Osteocyte (in vitro differentiated cells): ENCODE results near the gene LRCH1. TPM values are rescaled to one million over a fixed set of nuclear protein-coding genes. Genes with fewer than 3 reads are reported as not detected.
A peak's percentile ranks its signal among the peaks of the same experiment; 100 is the strongest.

Experiments used
- DNase-seq: peaks from one replicate; pipeline ENCODE4 v3.0.0; 2021; ENCODE audit warnings: mixed read lengths; ENCODE audit not compliant: unreplicated experiment; ENCODE audit errors: extremely low spot score
- H3K27ac Mint-ChIP-seq: one replicate; pipeline ENCODE4 v1.8.0; 2021; ENCODE audit warnings: mild to moderate bottlenecking, mixed read lengths; ENCODE audit not compliant: unreplicated experiment
- H3K27me3 Mint-ChIP-seq: one replicate; pipeline ENCODE4 v1.8.0; 2021; ENCODE audit warnings: mixed read lengths; ENCODE audit not compliant: unreplicated experiment
- H3K36me3 Mint-ChIP-seq: one replicate; pipeline ENCODE4 v1.8.0; 2021; ENCODE audit warnings: mixed read lengths; ENCODE audit not compliant: unreplicated experiment
- H3K4me1 Mint-ChIP-seq: one replicate; pipeline ENCODE4 v1.8.0; 2021; ENCODE audit warnings: mixed read lengths; ENCODE audit not compliant: unreplicated experiment
- H3K4me3 Mint-ChIP-seq: one replicate; pipeline ENCODE4 v1.8.0; 2021; ENCODE audit warnings: mild to moderate bottlenecking, moderate library complexity, mixed read lengths; ENCODE audit not compliant: unreplicated experiment
- H3K9me3 Mint-ChIP-seq: one replicate; pipeline ENCODE4 v1.8.0; 2021; ENCODE audit warnings: mixed read lengths; ENCODE audit not compliant: unreplicated experiment
- CTCF ChIP-seq: fragments of 200-600 bp; sonication (generic); IDR thresholded peaks from 2 replicates; pipeline ENCODE4 v1.5.0; 2021; ENCODE audit warnings: antibody characterized with exemption, mild to moderate bottlenecking, moderate library complexity
- total RNA-seq: library from RNA; stranded (reverse); gene quantifications from 2 replicates; pipeline ENCODE4 v1.2.1, GENCODE V29; 2021

LRCH1 gene
- total RNA-seq, 1 donor from 2014 or later: 13.9 TPM

DNA sequence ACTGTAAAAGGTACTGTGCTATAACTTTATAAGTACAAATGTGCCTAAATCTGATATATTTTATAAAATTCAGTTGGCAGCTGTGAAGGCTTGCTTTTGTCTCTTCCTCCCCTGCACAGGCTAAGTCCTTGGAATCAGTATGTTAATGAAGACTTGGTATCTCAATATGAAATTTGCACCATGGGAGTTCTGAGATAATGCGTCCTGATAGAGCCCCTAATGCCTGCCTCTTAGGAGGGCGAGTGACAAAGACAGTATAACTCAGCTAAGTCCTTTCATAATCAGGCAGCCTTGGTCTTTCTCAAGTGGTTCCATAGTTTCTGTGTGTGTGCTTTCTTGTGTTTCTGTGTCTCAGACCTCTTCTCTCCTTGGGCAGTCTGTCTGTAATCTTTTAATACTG, 14.7 kb downstream of the LRCH1 start:
- Mint-ChIP-seq H3K36me3 (no peaks in the 10 kb centered on the region), H3K4me1 (peaks cover 28% of the 10 kb centered on the region), H3K27me3 (no peaks in the 10 kb centered on the region), H3K9me3 (no peaks in the 10 kb centered on the region), H3K4me3 (no peak overlapping the region), H3K27ac (no peak overlapping the region)
- DNase-seq: no peak
- TF ChIP-seq CTCF: no peak

DNA sequence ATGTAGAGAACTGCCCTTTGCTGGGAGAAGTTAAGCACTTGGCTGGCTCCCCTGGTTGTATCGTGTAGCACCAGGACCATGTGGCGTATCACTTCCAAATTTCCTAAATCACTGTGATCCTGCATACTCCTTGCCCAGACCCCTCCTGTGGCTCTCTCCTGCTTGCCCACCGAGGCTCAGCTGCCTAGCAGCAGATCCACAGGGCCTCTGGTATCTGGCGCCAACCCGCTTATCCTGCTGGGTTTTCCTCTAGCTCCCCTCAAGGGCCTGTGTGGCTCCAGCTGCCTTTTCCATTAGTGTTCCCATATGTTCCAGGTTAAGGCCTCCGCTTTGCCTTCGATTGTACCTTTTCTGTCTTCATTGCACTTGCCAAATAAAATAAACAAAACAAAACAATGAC, 16.5 kb downstream of the LRCH1 start:
- no peaks in the 10 kb centered on the region for H3K9me3 Mint-ChIP-seq
- peaks cover 28% of the 10 kb centered on the region for H3K4me1 Mint-ChIP-seq
- H3K36me3 Mint-ChIP-seq: no peaks in the 10 kb centered on the region
- TF ChIP-seq CTCF: no peak
- no peak overlapping the region for H3K4me3 Mint-ChIP-seq
- no peak for DNase-seq
- H3K27me3 Mint-ChIP-seq: no peaks in the 10 kb centered on the region
- no peak overlapping the region for H3K27ac Mint-ChIP-seq

- H3K9me3 Mint-ChIP-seq: no peaks in the 10 kb centered on the region
- no peaks in the 10 kb centered on the region for H3K36me3 Mint-ChIP-seq
- peaks cover 29% of the 10 kb centered on the region for H3K4me1 Mint-ChIP-seq
- H3K27ac Mint-ChIP-seq: no peak overlapping the region
- H3K4me3 Mint-ChIP-seq: no peak overlapping the region
- no peak for DNase-seq
- no peak for TF ChIP-seq CTCF
- H3K27me3 Mint-ChIP-seq: no peaks in the 10 kb centered on the region
Observed at GRCh38 chr13:46570273-46570672, 17.3 kb downstream of the LRCH1 start.

DNA sequence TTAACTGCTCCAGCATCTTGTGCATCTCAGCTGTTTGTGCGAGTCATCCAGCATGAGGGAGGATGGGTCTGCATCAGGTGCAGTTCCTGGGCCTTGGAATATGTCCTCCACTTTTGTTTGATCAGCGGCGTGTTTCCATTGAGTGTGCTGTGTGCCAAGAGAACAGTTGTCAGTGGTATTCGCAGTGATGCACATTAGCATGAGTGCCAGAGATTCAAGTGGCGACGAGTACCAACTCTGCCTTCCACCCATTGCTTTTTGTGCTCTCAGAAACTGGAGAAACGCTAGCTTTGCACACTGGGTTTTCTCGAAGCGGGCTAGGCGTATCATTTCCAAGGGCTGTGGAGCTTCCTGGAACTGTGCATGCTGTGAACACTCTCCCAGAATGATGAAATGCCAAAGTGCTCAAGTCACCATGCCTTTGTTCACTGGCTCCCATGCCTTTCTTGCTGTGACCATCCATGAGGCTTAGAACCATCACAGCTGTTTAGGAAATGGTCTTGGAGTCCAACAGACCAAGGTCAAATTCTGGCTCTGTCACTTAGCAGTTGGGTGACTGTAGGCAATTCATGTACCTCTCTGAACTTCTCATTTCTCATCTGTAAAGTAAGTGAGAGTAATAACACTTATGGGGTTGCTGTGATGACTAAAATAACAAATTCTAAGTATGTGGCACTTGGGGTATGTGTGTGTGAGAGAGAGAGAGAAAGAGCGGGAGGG, 18.4 kb downstream of the LRCH1 start:
- no peak overlapping the region for H3K4me3 Mint-ChIP-seq
- peak overlapping the region; percentile 79 for H3K27ac Mint-ChIP-seq
- no peak for DNase-seq
- no peak for TF ChIP-seq CTCF
- no peaks in the 10 kb centered on the region for H3K27me3 Mint-ChIP-seq
- no peaks in the 10 kb centered on the region for H3K36me3 Mint-ChIP-seq
- peaks cover 40% of the 10 kb centered on the region for H3K4me1 Mint-ChIP-seq
- no peaks in the 10 kb centered on the region for H3K9me3 Mint-ChIP-seq

- Mint-ChIP-seq H3K9me3 (no peaks in the 10 kb centered on the region), H3K27me3 (no peaks in the 10 kb centered on the region), H3K36me3 (no peaks in the 10 kb centered on the region), H3K4me1 (peaks cover 44% of the 10 kb centered on the region), H3K4me3 (no peak overlapping the region), H3K27ac (peak overlapping the region; percentile 79)
- no peak for TF ChIP-seq CTCF
- DNase-seq: no peak
Observed at GRCh38 chr13:46571909-46572595, 19.1 kb downstream of the LRCH1 start.
